Sigmoid colon (tissue), 7 donors: ENCODE data around the gene GRIK4. TPM values are rescaled to one million over a fixed set of nuclear protein-coding genes. Genes with fewer than 3 reads are reported as not detected.

Source experiments
- DNase-seq: peaks from one replicate; pipeline ENCODE4 v3.0.0-alpha.2; 2019
- H3K27ac ChIP-seq, 4 donors: fragments of 200-600 bp; sonication (generic); one replicate each; pipeline ENCODE4 v1.5.1; 2016 to 2019; ENCODE audit warnings: mild to moderate bottlenecking in 1 of 4
- H3K27me3 ChIP-seq, 3 donors: fragments of 200-600 bp; sonication (generic); one replicate each; pipeline ENCODE4 v1.5.1; 2019; ENCODE audit warnings: mild to moderate bottlenecking in 1 of 3
- H3K36me3 ChIP-seq, 4 donors: fragments of 200-600 bp; sonication (generic); one replicate each; pipeline ENCODE4 v1.5.1; 2016 to 2019
- H3K4me1 ChIP-seq, 4 donors: fragments of 200-600 bp; sonication (generic); one replicate each; pipeline ENCODE4 v1.5.1; 2017 to 2019
- H3K4me3 ChIP-seq, 4 donors: fragments of 200-600 bp; sonication (generic); one replicate each; pipeline ENCODE4 v1.5.1; 2017 to 2019; ENCODE audit warnings: mild to moderate bottlenecking in 2 of 4, moderate library complexity in 1 of 4
- H3K9me3 ChIP-seq, 4 donors: fragments of 200-600 bp in 3 of 4; sonication (generic) in 3 of 4; one replicate each; pipeline versions ENCODE4 v1.5.1 to v1.6.1; 2013 to 2019
- EP300 ChIP-seq, 4 donors: sonication (generic); formaldehyde crosslinking; IDR thresholded peaks; one replicate each; pipeline ENCODE4 v1.6.1; 2017; ENCODE audit warnings: antibody characterized with exemption in 4 of 4
- POLR2A ChIP-seq, 2 donors: fragments of 450-650 bp; IDR thresholded peaks; one replicate each; pipeline ENCODE4 v1.6.1; 2016; ENCODE audit warnings: antibody characterized with exemption in 2 of 2, mild to moderate bottlenecking in 2 of 2, moderate library complexity in 2 of 2
- POLR2AphosphoS5 ChIP-seq, 4 donors: sonication (generic); formaldehyde crosslinking; IDR thresholded peaks; one replicate each; pipeline ENCODE4 v1.6.1; 2017; ENCODE audit warnings: antibody characterized with exemption in 4 of 4
- WGBS, 2 donors: extraction: QIAGEN DNeasy Blood & Tissue Kit; methylation state at CpG; one replicate each; pipeline ENCODE4 v1.1.7; 2013; 5-methylcytosine and 5-hydroxymethylcytosine counted together
- intact Hi-C: fragments of 100-400 bp; cut with DNase I; formaldehyde crosslinking; loops from one replicate; pipeline ENCODE4 v1.15.1; 2023
- polyA plus RNA-seq, 3 donors: library from polyadenylated mRNA; stranded (reverse); fragments of 200-250 nt; gene quantifications; one replicate each; pipeline ENCODE4 v1.2.3, GENCODE V29; 2013
- total RNA-seq, 4 donors: library from RNA; depleted of rRNA; stranded (reverse); fragments of >200 nt; gene quantifications; one replicate each; pipeline ENCODE4 v1.1.0, GENCODE V29; 2016
- TF ChIP-seq, protein P1 (sequence below), 4 experiments: fragments of 450-650 bp in 3 of 4; fragments of 200-600 bp in 1 of 4; IDR thresholded peaks; one replicate each; pipeline ENCODE4 v1.5.1; 2016 to 2019; ENCODE audit warnings: antibody characterized with exemption in 4 of 4, mild to moderate bottlenecking in 3 of 4, moderate library complexity in 2 of 4
- donor health status: healthy with polysubstance abuse.
- donor health status: Bipolar disorder and iron deficiency.
- donor health status: healthy.

The GRIK4 gene
- total and polyA plus RNA-seq, 7 donors: 0.10 to 0.36 (median 0.27) TPM; not detected in 4

- 24 to 62% methylated on average over 1 of the region's 1 CpG for WGBS, 2 donors
- no peaks in the 10 kb centered on the region for H3K4me1 ChIP-seq
- TF ChIP-seq POLR2AphosphoS5 (IDR thresholded peaks at IDR 0.05) (no peak), POLR2A (IDR thresholded peaks at IDR 0.05) (no peak), EP300 (IDR thresholded peaks at IDR 0.05) (no peak)
- TF ChIP-seq, protein P1, sequence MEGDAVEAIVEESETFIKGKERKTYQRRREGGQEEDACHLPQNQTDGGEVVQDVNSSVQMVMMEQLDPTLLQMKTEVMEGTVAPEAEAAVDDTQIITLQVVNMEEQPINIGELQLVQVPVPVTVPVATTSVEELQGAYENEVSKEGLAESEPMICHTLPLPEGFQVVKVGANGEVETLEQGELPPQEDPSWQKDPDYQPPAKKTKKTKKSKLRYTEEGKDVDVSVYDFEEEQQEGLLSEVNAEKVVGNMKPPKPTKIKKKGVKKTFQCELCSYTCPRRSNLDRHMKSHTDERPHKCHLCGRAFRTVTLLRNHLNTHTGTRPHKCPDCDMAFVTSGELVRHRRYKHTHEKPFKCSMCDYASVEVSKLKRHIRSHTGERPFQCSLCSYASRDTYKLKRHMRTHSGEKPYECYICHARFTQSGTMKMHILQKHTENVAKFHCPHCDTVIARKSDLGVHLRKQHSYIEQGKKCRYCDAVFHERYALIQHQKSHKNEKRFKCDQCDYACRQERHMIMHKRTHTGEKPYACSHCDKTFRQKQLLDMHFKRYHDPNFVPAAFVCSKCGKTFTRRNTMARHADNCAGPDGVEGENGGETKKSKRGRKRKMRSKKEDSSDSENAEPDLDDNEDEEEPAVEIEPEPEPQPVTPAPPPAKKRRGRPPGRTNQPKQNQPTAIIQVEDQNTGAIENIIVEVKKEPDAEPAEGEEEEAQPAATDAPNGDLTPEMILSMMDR (IDR thresholded peaks at IDR 0.05): no peak
- no peak overlapping the region for H3K4me3 ChIP-seq
- H3K9me3 ChIP-seq: no peaks in the 10 kb centered on the region
- H3K27me3 ChIP-seq: peaks cover 0 to 8% (median 0%) of the 10 kb centered on the region in 3 donors
- no peak overlapping the region for H3K27ac ChIP-seq
- H3K36me3 ChIP-seq: no peaks in the 10 kb centered on the region
- intact Hi-C loops: no loop called here
- DNase-seq: peak; percentile 44
Measured at GRCh38 chr11:120571476-120571875, 59.9 kb downstream of the GRIK4 start.

GRCh38 chr11:120573756-120574354 lies 62.3 kb downstream of the GRIK4 start:
- Histone ChIP-seq H3K4me3 (no peak overlapping the region), H3K4me1 (no peaks in the 10 kb centered on the region), H3K9me3 (no peaks in the 10 kb centered on the region), H3K27ac (no peak overlapping the region), H3K27me3 (peaks cover 0 to 7% (median 0%) of the 10 kb centered on the region in 3 donors), H3K36me3 (no peaks in the 10 kb centered on the region)
- peak; percentile 45 for DNase-seq
- TF ChIP-seq EP300 (IDR thresholded peaks at IDR 0.05): no peak
- no peak for TF ChIP-seq POLR2AphosphoS5 (IDR thresholded peaks at IDR 0.05)
- no peak for TF ChIP-seq POLR2A (IDR thresholded peaks at IDR 0.05)
- TF ChIP-seq, protein P1 (IDR thresholded peaks at IDR 0.05): no peak
- 87 to 89% methylated on average over 10 of the region's 10 CpGs for WGBS, 2 donors
- intact Hi-C loops: no loop called here

- Histone ChIP-seq H3K27me3 (peaks cover 0 to 7% (median 0%) of the 10 kb centered on the region in 3 donors), H3K4me1 (no peaks in the 10 kb centered on the region), H3K4me3 (no peak overlapping the region), H3K27ac (no peak overlapping the region), H3K9me3 (no peaks in the 10 kb centered on the region), H3K36me3 (no peaks in the 10 kb centered on the region)
- intact Hi-C loops: no loop called here
- WGBS, 2 donors: 82 to 91% methylated on average over 8 of the region's 8 CpGs
- TF ChIP-seq POLR2AphosphoS5 (IDR thresholded peaks at IDR 0.05) (no peak), EP300 (IDR thresholded peaks at IDR 0.05) (no peak), POLR2A (IDR thresholded peaks at IDR 0.05) (no peak)
- TF ChIP-seq, protein P1 (IDR thresholded peaks at IDR 0.05): no peak
- peak; percentile 18 for DNase-seq
Measured at GRCh38 chr11:120574876-120575275, 63.3 kb downstream of the GRIK4 start.

GRCh38 chr11:120575461-120575860 lies 63.9 kb downstream of the GRIK4 start:
- intact Hi-C loops: no loop called here

More at GRCh38 chr11:120575461-120575860, 63.9 kb downstream of the GRIK4 start:
- no peak overlapping the region for H3K4me3 ChIP-seq
- TF ChIP-seq EP300 (IDR thresholded peaks at IDR 0.05): no peak
- TF ChIP-seq POLR2A (IDR thresholded peaks at IDR 0.05): no peak
- TF ChIP-seq POLR2AphosphoS5 (IDR thresholded peaks at IDR 0.05): no peak
- TF ChIP-seq, protein P1 (IDR thresholded peaks at IDR 0.05): no peak
- H3K9me3 ChIP-seq: no peaks in the 10 kb centered on the region
- 78 to 79% methylated on average over 9 of the region's 9 CpGs for WGBS, 2 donors
- DNase-seq: no peak
- no peaks in the 10 kb centered on the region for H3K36me3 ChIP-seq
- H3K27ac ChIP-seq: no peak overlapping the region
- H3K27me3 ChIP-seq: peaks cover 0 to 7% (median 0%) of the 10 kb centered on the region in 3 donors
- H3K4me1 ChIP-seq: no peaks in the 10 kb centered on the region
